Measurements from ENCODE around the gene RNLS.

The RNLS gene

DNA sequence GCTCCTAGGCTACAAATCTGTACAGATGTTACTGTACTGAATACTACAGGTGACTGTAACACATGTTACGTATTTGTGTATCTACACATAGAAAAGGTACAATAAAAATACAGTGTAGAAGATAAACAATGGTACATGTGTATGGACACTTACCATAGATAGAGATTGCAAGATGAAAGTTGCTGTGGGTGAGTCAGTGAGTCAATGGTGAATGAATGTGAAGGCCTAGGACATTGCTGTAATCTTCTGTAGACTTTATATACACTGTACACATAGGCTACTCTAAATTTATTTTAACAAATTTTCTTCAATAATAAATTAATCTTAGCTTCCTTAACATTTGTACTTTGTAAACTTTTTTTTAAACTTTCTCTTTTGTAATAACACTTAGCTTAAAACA is 205.6 kb downstream of the RNLS start:
- H3K27me3 ChIP-seq (ENCODE audit: low read depth, low read length), result no peaks in the 10 kb centered on the region
- H3K4me3 ChIP-seq (ENCODE audit: low read length), result no peak overlapping the region
- H3K27ac ChIP-seq (ENCODE audit: low read length), result no peak overlapping the region
- H3K4me1 ChIP-seq (ENCODE audit: low read length), result no peaks in the 10 kb centered on the region
- no peaks in the 10 kb centered on the region for H3K36me3 ChIP-seq (replicated peaks; ENCODE audit: low read depth, low read length)
- no peak overlapping the region for H3K4me2 ChIP-seq (ENCODE audit: low read length)
- no peak for TF ChIP-seq EZH2phosphoT487 (IDR thresholded peaks at IDR 0.05; ENCODE audit: low read depth)
- TF ChIP-seq, protein P1, sequence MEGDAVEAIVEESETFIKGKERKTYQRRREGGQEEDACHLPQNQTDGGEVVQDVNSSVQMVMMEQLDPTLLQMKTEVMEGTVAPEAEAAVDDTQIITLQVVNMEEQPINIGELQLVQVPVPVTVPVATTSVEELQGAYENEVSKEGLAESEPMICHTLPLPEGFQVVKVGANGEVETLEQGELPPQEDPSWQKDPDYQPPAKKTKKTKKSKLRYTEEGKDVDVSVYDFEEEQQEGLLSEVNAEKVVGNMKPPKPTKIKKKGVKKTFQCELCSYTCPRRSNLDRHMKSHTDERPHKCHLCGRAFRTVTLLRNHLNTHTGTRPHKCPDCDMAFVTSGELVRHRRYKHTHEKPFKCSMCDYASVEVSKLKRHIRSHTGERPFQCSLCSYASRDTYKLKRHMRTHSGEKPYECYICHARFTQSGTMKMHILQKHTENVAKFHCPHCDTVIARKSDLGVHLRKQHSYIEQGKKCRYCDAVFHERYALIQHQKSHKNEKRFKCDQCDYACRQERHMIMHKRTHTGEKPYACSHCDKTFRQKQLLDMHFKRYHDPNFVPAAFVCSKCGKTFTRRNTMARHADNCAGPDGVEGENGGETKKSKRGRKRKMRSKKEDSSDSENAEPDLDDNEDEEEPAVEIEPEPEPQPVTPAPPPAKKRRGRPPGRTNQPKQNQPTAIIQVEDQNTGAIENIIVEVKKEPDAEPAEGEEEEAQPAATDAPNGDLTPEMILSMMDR (IDR thresholded peaks at IDR 0.05; ENCODE audit: low read depth, low read length), result no peak
- H3K9me3 ChIP-seq (ENCODE audit: insufficient read depth, low read length), result no peaks in the 10 kb centered on the region
- H3K79me2 ChIP-seq (ENCODE audit: low read length), result no peaks in the 10 kb centered on the region
- H3K9ac ChIP-seq (ENCODE audit: low read length), result no peak overlapping the region
- H4K20me1 ChIP-seq (ENCODE audit: insufficient read depth, low read length), result no peaks in the 10 kb centered on the region
- no peak overlapping the region for H2AFZ ChIP-seq (ENCODE audit: low read depth, low read length)

DNA sequence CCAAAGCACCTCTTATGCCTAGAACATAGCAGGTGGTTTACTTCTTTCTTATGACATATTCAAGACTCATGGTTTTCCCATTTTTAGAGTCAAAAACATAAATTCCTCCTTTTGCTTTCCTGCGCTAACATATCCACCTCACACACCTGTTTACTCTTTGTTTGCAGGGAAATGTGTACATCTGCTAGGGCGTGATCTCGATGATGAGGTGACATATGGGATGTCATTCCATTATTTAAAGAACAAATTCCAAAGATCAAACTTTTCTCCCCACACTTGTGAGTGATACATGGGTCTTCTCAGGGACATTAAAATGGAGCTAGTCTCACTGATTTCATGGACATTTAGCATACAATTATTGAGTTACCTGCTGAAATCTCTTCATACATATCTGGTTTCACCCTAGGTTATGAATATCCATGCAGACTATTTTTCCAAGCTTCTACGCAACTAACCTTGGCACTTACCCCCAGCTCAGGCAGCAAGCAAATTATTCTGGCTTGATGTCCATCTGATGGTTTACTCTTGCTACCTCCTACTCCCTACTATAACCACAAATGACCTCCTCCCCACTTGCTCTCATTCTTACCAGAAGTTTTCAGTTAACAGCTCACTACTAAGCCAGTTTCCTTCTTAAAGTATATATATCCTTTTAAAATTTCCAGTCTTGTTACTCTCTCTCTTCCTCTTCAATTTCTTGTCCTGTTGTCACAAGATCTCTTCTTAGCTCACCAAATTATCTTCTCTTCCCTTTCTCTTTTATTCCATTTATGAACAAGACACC is 208.5 kb downstream of the RNLS start:
- no peak overlapping the region for H3K27ac ChIP-seq (ENCODE audit: low read length)
- H3K9me3 ChIP-seq (ENCODE audit: insufficient read depth, low read length), result no peaks in the 10 kb centered on the region
- no peaks in the 10 kb centered on the region for H3K27me3 ChIP-seq (ENCODE audit: low read depth, low read length)
- TF ChIP-seq EZH2phosphoT487 (IDR thresholded peaks at IDR 0.05; ENCODE audit: low read depth), result no peak
- TF ChIP-seq, protein P1 (IDR thresholded peaks at IDR 0.05; ENCODE audit: low read depth, low read length), result no peak
- H2AFZ ChIP-seq (ENCODE audit: low read depth, low read length), result no peak overlapping the region
- no peak overlapping the region for H3K9ac ChIP-seq (ENCODE audit: low read length)
- no peak overlapping the region for H3K4me3 ChIP-seq (ENCODE audit: low read length)
- no peaks in the 10 kb centered on the region for H3K79me2 ChIP-seq (ENCODE audit: low read length)
- no peaks in the 10 kb centered on the region for H3K4me1 ChIP-seq (ENCODE audit: low read length)
- no peaks in the 10 kb centered on the region for H4K20me1 ChIP-seq (ENCODE audit: insufficient read depth, low read length)
- H3K36me3 ChIP-seq (replicated peaks; ENCODE audit: low read depth, low read length), result no peaks in the 10 kb centered on the region
- H3K4me2 ChIP-seq (ENCODE audit: low read length), result no peak overlapping the region

DNA sequence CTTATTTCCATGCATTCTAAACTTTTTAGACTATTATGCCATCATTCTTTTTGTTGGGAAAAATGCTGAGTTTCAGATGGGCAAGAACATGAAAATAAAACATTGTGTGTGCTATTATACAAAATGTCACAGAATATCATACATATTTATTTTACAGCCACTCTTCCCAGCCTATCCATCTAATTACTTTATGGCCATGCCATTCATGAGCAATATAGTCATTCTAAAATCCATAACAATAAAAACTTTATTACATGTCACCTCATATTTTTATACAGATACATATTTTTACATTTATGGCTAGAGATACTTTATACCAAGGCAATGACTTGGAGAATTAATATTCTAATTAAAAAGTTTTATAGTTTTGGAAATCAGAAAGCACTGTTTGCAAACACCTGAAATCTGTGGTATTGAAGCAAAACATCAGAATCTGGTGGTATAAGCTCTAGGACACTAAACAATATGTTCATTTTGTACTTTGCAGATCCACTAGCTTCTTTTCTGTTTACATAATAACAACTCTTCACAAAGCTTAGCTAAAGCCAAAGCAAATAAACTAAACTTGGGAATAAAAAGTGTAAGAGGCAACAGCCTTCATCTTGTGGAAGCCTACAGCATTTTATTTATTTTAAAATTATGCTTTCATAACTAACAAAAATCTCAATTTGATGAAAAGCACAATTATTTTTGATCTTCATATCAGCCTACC is 210.1 kb downstream of the RNLS start:
- Histone ChIP-seq H3K9me3 (ENCODE audit: insufficient read depth, low read length) (no peaks in the 10 kb centered on the region), H3K36me3 (replicated peaks; ENCODE audit: low read depth, low read length) (no peaks in the 10 kb centered on the region), H3K27me3 (ENCODE audit: low read depth, low read length) (no peaks in the 10 kb centered on the region), H3K27ac (ENCODE audit: low read length) (no peak overlapping the region), H3K9ac (ENCODE audit: low read length) (no peak overlapping the region), H4K20me1 (ENCODE audit: insufficient read depth, low read length) (no peaks in the 10 kb centered on the region), H3K4me1 (ENCODE audit: low read length) (no peaks in the 10 kb centered on the region), H2AFZ (ENCODE audit: low read depth, low read length) (no peak overlapping the region), H3K79me2 (ENCODE audit: low read length) (no peaks in the 10 kb centered on the region), H3K4me2 (ENCODE audit: low read length) (no peak overlapping the region), H3K4me3 (ENCODE audit: low read length) (no peak overlapping the region)
- TF ChIP-seq EZH2phosphoT487 (IDR thresholded peaks at IDR 0.05; ENCODE audit: low read depth), result no peak
- TF ChIP-seq, protein P1 (IDR thresholded peaks at IDR 0.05; ENCODE audit: low read depth, low read length), result no peak

DNA sequence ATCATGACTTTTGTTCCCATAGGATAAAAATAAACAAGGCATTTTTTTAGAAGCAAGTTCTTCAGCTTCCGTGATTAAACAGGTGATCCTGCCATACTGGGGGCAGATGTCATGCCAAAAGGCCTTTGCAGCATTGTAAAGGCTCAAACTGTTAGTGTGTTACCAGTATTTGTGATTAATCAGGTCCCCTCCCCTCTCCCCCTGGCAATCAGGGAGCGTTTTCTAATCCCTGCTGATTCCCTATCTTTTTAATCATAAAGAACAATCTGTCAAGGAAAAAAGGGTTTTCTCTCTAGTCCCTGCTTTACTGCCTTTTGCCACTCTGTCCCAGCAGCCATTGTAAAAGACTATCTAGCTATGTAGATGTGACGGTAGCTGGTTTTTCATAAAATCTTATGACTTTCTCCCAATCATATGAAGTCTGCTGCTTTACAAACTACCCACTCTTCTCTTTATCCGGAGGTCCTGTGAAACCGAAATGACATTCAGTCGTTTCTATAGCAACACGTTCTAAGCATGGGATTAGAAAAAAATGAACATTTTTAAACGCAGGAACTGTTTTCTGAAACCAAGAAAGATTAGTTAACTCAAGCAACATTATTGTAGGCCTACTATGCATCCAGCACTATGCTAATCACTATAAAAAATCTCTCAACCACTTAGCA is 210.9 kb downstream of the RNLS start:
- no peaks in the 10 kb centered on the region for H3K36me3 ChIP-seq (replicated peaks; ENCODE audit: low read depth, low read length)
- no peak overlapping the region for H3K9ac ChIP-seq (ENCODE audit: low read length)
- H3K9me3 ChIP-seq (ENCODE audit: insufficient read depth, low read length), result no peaks in the 10 kb centered on the region
- no peaks in the 10 kb centered on the region for H3K27me3 ChIP-seq (ENCODE audit: low read depth, low read length)
- TF ChIP-seq, protein P1 (IDR thresholded peaks at IDR 0.05; ENCODE audit: low read depth, low read length), result no peak
- TF ChIP-seq EZH2phosphoT487 (IDR thresholded peaks at IDR 0.05; ENCODE audit: low read depth), result no peak
- H3K4me1 ChIP-seq (ENCODE audit: low read length), result no peaks in the 10 kb centered on the region
- H3K4me3 ChIP-seq (ENCODE audit: low read length), result no peak overlapping the region
- H3K4me2 ChIP-seq (ENCODE audit: low read length), result no peak overlapping the region
- no peaks in the 10 kb centered on the region for H4K20me1 ChIP-seq (ENCODE audit: insufficient read depth, low read length)
- no peaks in the 10 kb centered on the region for H3K79me2 ChIP-seq (ENCODE audit: low read length)
- H3K27ac ChIP-seq (ENCODE audit: low read length), result no peak overlapping the region
- no peak overlapping the region for H2AFZ ChIP-seq (ENCODE audit: low read depth, low read length)
